K562 (cell line): ENCODE results near the gene C1orf167. TPM values are rescaled to one million over a fixed set of nuclear protein-coding genes. Genes with fewer than 3 reads are reported as not detected.

Experiments used
- BCOR ChIP-seq: fragments of 450-650 bp; IDR thresholded peaks from 2 replicates; pipeline ENCODE4 v1.6.1; 2016
- BRCA1 ChIP-seq, 2 experiments: fragments of 450-650 bp in 1 of 2; sonication (generic) in 1 of 2; formaldehyde crosslinking in 1 of 2; IDR thresholded peaks; 2 replicates each; pipeline versions ENCODE4 v1.5.0 to v1.6.1; 2017 to 2020; ENCODE audit warnings: mild to moderate bottlenecking in 1 of 2, missing genetic modification reagents in 1 of 2
- DACH1 ChIP-seq: fragments of 450-650 bp; IDR thresholded peaks from 2 replicates; pipeline ENCODE4 v1.6.1; 2018; ENCODE audit not compliant: partially characterized antibody
- DMBX1 ChIP-seq: fragments of 250-450 bp; sonication (Bioruptor Pico); IDR thresholded peaks from 2 replicates; pipeline ENCODE4 v1.8.0; 2022; ENCODE audit warnings: inconsistent platforms, mild to moderate bottlenecking, moderate library complexity, borderline replicate concordance
- FOXK2 ChIP-seq, 2 experiments: fragments of 450-650 bp; IDR thresholded peaks in 1 of 2; conservative IDR thresholded peaks in 1 of 2; 2 replicates each; pipeline ENCODE4 v1.6.1; 2016; ENCODE audit warnings: low read depth in 2 of 2, mild to moderate bottlenecking in 1 of 2
- MEIS2 ChIP-seq: fragments of 450-650 bp; IDR thresholded peaks from 2 replicates; pipeline ENCODE4 v1.6.1; 2014; ENCODE audit warnings: mild to moderate bottlenecking; ENCODE audit not compliant: partially characterized antibody
- NCOA6 ChIP-seq: fragments of 450-650 bp; IDR thresholded peaks from 2 replicates; pipeline ENCODE4 v1.6.1; 2017; ENCODE audit warnings: mild to moderate bottlenecking
- OTX1 ChIP-seq: fragments of 450-650 bp; formaldehyde crosslinking; IDR thresholded peaks from 2 replicates; pipeline ENCODE4 v1.4.0; 2022; ENCODE audit warnings: mild to moderate bottlenecking
- RAD21 ChIP-seq, 2 experiments: fragments of 250-450 bp in 1 of 2; fragments of 450-650 bp in 1 of 2; sonication (Bioruptor Pico) in 1 of 2; formaldehyde crosslinking in 1 of 2; IDR thresholded peaks in 1 of 2; conservative IDR thresholded peaks in 1 of 2; 2 replicates each; pipeline versions ENCODE4 v1.4.0 to v1.8.0; 2020 to 2022; ENCODE audit warnings: mild to moderate bottlenecking in 2 of 2, moderate library complexity in 1 of 2
- SOX6 ChIP-seq: fragments of 450-650 bp; IDR thresholded peaks from 2 replicates; pipeline ENCODE4 v1.6.1; 2014; ENCODE audit warnings: mild to moderate bottlenecking
- STAG1 ChIP-seq: sonication (generic); formaldehyde crosslinking; IDR thresholded peaks from 2 replicates; pipeline ENCODE4 v1.5.0; 2020; ENCODE audit warnings: missing genetic modification reagents, borderline replicate concordance
- TARDBP ChIP-seq: fragments of 450-650 bp; IDR thresholded peaks from 2 replicates; pipeline ENCODE4 v1.6.1; 2016
- ZBED1 ChIP-seq: IDR thresholded peaks from 2 replicates; pipeline ENCODE4 v1.6.1; 2014
- ZNF551 ChIP-seq: fragments of 250-450 bp; sonication (Bioruptor Pico); IDR thresholded peaks from 2 replicates; pipeline ENCODE4 v1.5.0; 2021; ENCODE audit warnings: mild to moderate bottlenecking, moderate library complexity
- polyA plus RNA-seq, 8 experiments: library from polyadenylated mRNA; depleted of rRNA in 4 of 8; stranded (reverse) in 5 of 8; unstranded in 3 of 8; fragments of >200 nt; fragmentation: Nextera tagmentation in 2 of 8; fragmentation: Illumina TruSeq in 1 of 8; extraction: Ambion mirVana in 2 of 8; extraction: Trizol in 1 of 8; gene quantifications; 2 replicates each; pipeline versions ENCODE4 v1.2.1 to v1.2.3, GENCODE V29; 2011 to 2014; ENCODE audit warnings: inconsistent platforms in 1 of 8, missing spikeins in 1 of 8
- total RNA-seq, 7 experiments: library from RNA; depleted of rRNA in 6 of 7; stranded (reverse); fragments of >200 nt in 6 of 7; fragmentation: Illumina TruSeq in 2 of 7; extraction: Trizol in 2 of 7; gene quantifications; 2 replicates each; pipeline versions ENCODE4 v1.2.1 to v1.2.3, GENCODE V29; 2011 to 2021; ENCODE audit warnings: low replicate concordance in 1 of 7
- TF ChIP-seq, protein P1 (sequence below): sonication (generic); formaldehyde crosslinking; IDR thresholded peaks from 2 replicates; pipeline ENCODE4 v1.8.0; 2023; ENCODE audit warnings: mild to moderate bottlenecking, missing genetic modification reagents
- TF ChIP-seq, protein P2 (sequence below): sonication (generic); formaldehyde crosslinking; IDR thresholded peaks from 2 replicates; pipeline ENCODE4 v1.8.0; 2022; ENCODE audit warnings: mild to moderate bottlenecking, missing genetic modification reagents
- TF ChIP-seq, protein P3 (sequence below): fragments of 450-650 bp; IDR thresholded peaks from 2 replicates; pipeline ENCODE4 v1.6.1; 2017; ENCODE audit warnings: antibody characterized with exemption, mild to moderate bottlenecking
- TF ChIP-seq, protein P4 (sequence below): fragments of 450-650 bp; formaldehyde crosslinking; IDR thresholded peaks from 2 replicates; pipeline ENCODE4 v1.4.0; 2022; ENCODE audit warnings: mild to moderate bottlenecking, moderate library complexity
- TF ChIP-seq, protein P5 (sequence below): IDR thresholded peaks from 2 replicates; pipeline ENCODE4 v1.6.1; 2011; ENCODE audit not compliant: insufficient read length; ENCODE audit errors: extremely low read depth

C1orf167 gene
- total and polyA plus RNA-seq, 9 of the 15 experiments (the other 6 are each of a cell fraction or from before 2014, with no cell fraction given), result 0.22 to 0.86 (median 0.31) TPM; not detected in 2

DNA sequence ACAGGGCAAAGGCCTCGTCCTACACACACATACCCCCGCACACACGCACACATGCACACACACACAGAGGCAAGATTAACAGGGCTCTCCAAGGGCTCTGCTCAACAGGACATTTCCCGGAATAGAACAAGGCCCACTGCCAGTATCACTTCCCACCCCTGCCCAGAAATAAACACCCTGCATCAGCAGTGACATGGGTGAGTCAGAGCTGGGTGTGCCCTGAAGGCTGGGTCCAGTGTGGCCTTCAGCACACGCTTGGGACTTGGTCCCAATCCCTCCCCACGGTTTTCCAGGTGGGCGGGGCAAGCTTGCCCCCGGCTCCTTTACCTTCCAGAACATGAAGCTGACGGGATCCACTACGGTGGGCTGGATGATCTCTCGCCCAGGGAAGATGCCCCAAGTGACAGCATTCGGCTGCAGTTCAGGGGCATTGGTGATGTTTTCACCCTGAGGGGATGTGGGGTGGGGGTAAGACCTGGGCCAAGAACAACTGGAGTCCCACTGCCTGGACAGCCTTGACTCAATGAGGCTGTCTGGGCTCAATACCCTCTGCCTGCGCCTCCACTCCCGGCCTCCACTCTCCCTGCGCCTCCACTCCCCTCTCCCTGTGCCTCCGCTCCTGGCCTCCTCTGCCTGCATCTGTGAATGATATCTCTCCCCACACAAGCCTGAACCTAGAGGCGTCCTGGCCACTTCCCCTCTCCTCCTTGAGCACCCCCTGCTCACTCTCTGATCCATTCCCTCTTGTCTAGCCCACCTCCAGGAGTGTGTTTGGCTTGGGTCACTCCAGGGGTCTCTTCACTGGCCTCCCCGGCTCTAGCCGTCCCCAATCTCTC lies 29.1 kb downstream of the C1orf167 start (continued):
- TF ChIP-seq DMBX1, result peak; percentile 54; the same call in 1 of the 2 replicates
- TF ChIP-seq, protein P1, sequence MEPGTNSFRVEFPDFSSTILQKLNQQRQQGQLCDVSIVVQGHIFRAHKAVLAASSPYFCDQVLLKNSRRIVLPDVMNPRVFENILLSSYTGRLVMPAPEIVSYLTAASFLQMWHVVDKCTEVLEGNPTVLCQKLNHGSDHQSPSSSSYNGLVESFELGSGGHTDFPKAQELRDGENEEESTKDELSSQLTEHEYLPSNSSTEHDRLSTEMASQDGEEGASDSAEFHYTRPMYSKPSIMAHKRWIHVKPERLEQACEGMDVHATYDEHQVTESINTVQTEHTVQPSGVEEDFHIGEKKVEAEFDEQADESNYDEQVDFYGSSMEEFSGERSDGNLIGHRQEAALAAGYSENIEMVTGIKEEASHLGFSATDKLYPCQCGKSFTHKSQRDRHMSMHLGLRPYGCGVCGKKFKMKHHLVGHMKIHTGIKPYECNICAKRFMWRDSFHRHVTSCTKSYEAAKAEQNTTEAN (CRISPR knock-in tag), result no peak
- TF ChIP-seq MEIS2, result no peak
- TF ChIP-seq OTX1, result peak; percentile 86
- TF ChIP-seq, protein P2, sequence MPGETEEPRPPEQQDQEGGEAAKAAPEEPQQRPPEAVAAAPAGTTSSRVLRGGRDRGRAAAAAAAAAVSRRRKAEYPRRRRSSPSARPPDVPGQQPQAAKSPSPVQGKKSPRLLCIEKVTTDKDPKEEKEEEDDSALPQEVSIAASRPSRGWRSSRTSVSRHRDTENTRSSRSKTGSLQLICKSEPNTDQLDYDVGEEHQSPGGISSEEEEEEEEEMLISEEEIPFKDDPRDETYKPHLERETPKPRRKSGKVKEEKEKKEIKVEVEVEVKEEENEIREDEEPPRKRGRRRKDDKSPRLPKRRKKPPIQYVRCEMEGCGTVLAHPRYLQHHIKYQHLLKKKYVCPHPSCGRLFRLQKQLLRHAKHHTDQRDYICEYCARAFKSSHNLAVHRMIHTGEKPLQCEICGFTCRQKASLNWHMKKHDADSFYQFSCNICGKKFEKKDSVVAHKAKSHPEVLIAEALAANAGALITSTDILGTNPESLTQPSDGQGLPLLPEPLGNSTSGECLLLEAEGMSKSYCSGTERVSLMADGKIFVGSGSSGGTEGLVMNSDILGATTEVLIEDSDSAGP, result no peak
- TF ChIP-seq, protein P3, sequence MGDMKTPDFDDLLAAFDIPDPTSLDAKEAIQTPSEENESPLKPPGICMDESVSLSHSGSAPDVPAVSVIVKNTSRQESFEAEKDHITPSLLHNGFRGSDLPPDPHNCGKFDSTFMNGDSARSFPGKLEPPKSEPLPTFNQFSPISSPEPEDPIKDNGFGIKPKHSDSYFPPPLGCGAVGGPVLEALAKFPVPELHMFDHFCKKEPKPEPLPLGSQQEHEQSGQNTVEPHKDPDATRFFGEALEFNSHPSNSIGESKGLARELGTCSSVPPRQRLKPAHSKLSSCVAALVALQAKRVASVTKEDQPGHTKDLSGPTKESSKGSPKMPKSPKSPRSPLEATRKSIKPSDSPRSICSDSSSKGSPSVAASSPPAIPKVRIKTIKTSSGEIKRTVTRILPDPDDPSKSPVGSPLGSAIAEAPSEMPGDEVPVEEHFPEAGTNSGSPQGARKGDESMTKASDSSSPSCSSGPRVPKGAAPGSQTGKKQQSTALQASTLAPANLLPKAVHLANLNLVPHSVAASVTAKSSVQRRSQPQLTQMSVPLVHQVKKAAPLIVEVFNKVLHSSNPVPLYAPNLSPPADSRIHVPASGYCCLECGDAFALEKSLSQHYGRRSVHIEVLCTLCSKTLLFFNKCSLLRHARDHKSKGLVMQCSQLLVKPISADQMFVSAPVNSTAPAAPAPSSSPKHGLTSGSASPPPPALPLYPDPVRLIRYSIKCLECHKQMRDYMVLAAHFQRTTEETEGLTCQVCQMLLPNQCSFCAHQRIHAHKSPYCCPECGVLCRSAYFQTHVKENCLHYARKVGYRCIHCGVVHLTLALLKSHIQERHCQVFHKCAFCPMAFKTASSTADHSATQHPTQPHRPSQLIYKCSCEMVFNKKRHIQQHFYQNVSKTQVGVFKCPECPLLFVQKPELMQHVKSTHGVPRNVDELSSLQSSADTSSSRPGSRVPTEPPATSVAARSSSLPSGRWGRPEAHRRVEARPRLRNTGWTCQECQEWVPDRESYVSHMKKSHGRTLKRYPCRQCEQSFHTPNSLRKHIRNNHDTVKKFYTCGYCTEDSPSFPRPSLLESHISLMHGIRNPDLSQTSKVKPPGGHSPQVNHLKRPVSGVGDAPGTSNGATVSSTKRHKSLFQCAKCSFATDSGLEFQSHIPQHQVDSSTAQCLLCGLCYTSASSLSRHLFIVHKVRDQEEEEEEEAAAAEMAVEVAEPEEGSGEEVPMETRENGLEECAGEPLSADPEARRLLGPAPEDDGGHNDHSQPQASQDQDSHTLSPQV, result peak; percentile 96
- peak; percentile 92 for TF ChIP-seq FOXK2 (conservative IDR thresholded peaks at IDR 0.05 in 1 of 2, IDR thresholded peaks at IDR 0.05 in 1 of 2; ENCODE audit: low read depth in 2 of 2)
- TF ChIP-seq, protein P4, sequence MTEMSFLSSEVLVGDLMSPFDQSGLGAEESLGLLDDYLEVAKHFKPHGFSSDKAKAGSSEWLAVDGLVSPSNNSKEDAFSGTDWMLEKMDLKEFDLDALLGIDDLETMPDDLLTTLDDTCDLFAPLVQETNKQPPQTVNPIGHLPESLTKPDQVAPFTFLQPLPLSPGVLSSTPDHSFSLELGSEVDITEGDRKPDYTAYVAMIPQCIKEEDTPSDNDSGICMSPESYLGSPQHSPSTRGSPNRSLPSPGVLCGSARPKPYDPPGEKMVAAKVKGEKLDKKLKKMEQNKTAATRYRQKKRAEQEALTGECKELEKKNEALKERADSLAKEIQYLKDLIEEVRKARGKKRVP (CRISPR knock-in tag), result peak; percentile 2; the same call in 1 of the 2 replicates
- TF ChIP-seq, protein P5, sequence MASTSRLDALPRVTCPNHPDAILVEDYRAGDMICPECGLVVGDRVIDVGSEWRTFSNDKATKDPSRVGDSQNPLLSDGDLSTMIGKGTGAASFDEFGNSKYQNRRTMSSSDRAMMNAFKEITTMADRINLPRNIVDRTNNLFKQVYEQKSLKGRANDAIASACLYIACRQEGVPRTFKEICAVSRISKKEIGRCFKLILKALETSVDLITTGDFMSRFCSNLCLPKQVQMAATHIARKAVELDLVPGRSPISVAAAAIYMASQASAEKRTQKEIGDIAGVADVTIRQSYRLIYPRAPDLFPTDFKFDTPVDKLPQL, result no peak
- TF ChIP-seq NCOA6, result no peak
- peak; percentile 41; the same call in 1 of the 2 replicates for TF ChIP-seq ZBED1
- TF ChIP-seq TARDBP, result no peak
- peak; percentile 69; the same call in 1 of the 2 replicates for TF ChIP-seq BCOR
- no peak for TF ChIP-seq BRCA1 (IDR thresholded peaks at IDR 0.05)
- peak; percentile 98 for TF ChIP-seq BRCA1 (CRISPR knock-in tag; IDR thresholded peaks at IDR 0.05)
- TF ChIP-seq SOX6, result peak; percentile 17; the same call in 1 of the 2 replicates
- peak in 1 of 2 experiments; percentile 17; a peak in 1 of 4 replicates for TF ChIP-seq RAD21 (CRISPR knock-in tag; conservative IDR thresholded peaks at IDR 0.05 in 1 of 2, IDR thresholded peaks at IDR 0.05 in 1 of 2)
- TF ChIP-seq STAG1 (CRISPR knock-in tag), result peak; percentile 26; the same call in 1 of the 2 replicates
- no peak for TF ChIP-seq ZNF551 (CRISPR knock-in tag)
- no peak for TF ChIP-seq DACH1
